Right lobe of liver (tissue), 6 donors: Measurements from ENCODE around the gene OXER1. TPM values are rescaled to one million over a fixed set of nuclear protein-coding genes. Genes with fewer than 3 reads are reported as not detected.

Experiments
- ATAC-seq, 4 donors: fragments of 200-7000 bp; cut with Tn5 transposase; one replicate each; pipeline ENCODE4 v1.9.1; 2020; ENCODE audit warnings: mild to moderate bottlenecking in 4 of 4, moderate library complexity in 4 of 4
- DNase-seq, 3 donors: peaks; one replicate each; pipeline ENCODE4 v3.0.0-alpha.2; 2020
- H3K27ac ChIP-seq, 3 donors: fragments of 200-600 bp; one replicate each; pipeline ENCODE4 v1.8.0; 2022
- H3K27me3 ChIP-seq, 2 donors: fragments of 200-600 bp; one replicate each; pipeline ENCODE4 v1.8.0; 2022
- H3K36me3 ChIP-seq, 4 donors: fragments of 200-600 bp; sonication (generic) in 1 of 4; one replicate each; pipeline versions ENCODE4 v1.5.1 to v1.8.0; 2017 to 2022; ENCODE audit warnings: control low read depth in 1 of 4
- H3K4me1 ChIP-seq, 4 donors: fragments of 200-600 bp; sonication (generic) in 1 of 4; one replicate each; pipeline versions ENCODE4 v1.5.1 to v1.8.0; 2017 to 2022; ENCODE audit warnings: control low read depth in 1 of 4
- H3K4me3 ChIP-seq, 3 donors: fragments of 200-600 bp; one replicate each; pipeline ENCODE4 v1.8.0; 2022
- H3K9me3 ChIP-seq, 4 donors: fragments of 200-600 bp; sonication (generic) in 1 of 4; one replicate each; pipeline versions ENCODE4 v1.5.1 to v1.8.0; 2017 to 2022; ENCODE audit warnings: control low read depth in 1 of 4
- POLR2A ChIP-seq: fragments of 450-650 bp; IDR thresholded peaks from one replicate; pipeline ENCODE4 v1.6.1; 2017; ENCODE audit warnings: antibody characterized with exemption, mild to moderate bottlenecking
- WGBS: methylation state at CpG from one replicate; pipeline ENCODE4 v1.1.6; 2018; ENCODE audit warnings: low coverage, low lambda C conversion rate; ENCODE audit not compliant: insufficient coverage; ENCODE audit errors: missing lambda C conversion rate; 5-methylcytosine and 5-hydroxymethylcytosine counted together
- intact Hi-C, 2 donors: fragments of 100-400 bp; cut with DNase I; formaldehyde crosslinking; loops; one replicate each; pipeline versions ENCODE4 v1.11.2 to v1.14.1; 2022
- total RNA-seq, 6 experiments: library from RNA; depleted of rRNA in 2 of 6; stranded (reverse); fragments of >200 nt in 2 of 6; fragmentation: NEBNext Ultra II Directional in 3 of 6; extraction: Animal tissue kit (Norgen Biotek cat#: 25700) in 3 of 6; gene quantifications; one replicate each; pipeline versions ENCODE4 v1.1.0 to v1.2.4, GENCODE V29; 2016 to 2023
- TF ChIP-seq, protein P1 (sequence below), 4 donors: fragments of 200-600 bp in 3 of 4; fragments of 450-650 bp in 1 of 4; IDR thresholded peaks; one replicate each; pipeline versions ENCODE4 v1.5.1 to v1.8.0; 2016 to 2022; ENCODE audit warnings: antibody characterized with exemption in 4 of 4, mild to moderate bottlenecking in 2 of 4
- donor health status: DM: no; HTN: yes; CAD: no.
- donor health status: DM: no; HTN: no; CAD: no.
- donor health status: DM: no; HTN: no; CAD: no.
- donor health status: DM: no; HTN: yes; CAD: no.
- donor health status: DM: no; HTN: yes; CAD: no.

OXER1 gene
- total RNA-seq, 6 experiments from 2014 or later = 5.3 to 29.4 (median 10.7) TPM

DNA sequence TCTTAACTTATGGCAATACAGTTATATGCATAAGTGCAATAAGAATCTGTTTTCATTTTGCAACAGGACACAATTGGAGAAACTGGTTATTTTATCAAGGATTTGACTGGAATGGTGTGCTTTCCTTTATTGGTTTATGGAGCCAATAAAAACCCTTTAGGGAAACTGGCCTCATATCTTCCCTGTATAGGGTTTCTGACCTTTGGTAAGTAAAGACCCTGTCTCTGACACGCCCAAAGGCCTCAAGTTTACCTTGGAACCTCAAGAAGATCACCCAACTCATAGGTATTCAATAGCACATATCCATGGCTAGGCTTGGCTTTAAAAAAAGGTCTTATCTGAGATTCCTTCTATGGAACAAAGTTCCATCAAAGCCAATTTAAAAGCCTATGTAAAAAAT lies 17.2 kb upstream of the OXER1 start:
- Histone ChIP-seq H3K27ac (no peak overlapping the region), H3K36me3 (peaks cover 0 to 26% (median 0%) of the 10 kb centered on the region in 4 donors), H3K4me1 (peaks cover 0 to 27% (median 12%) of the 10 kb centered on the region in 4 donors), H3K4me3 (no peak overlapping the region), H3K9me3 (no peaks in the 10 kb centered on the region), H3K27me3 (no peaks in the 10 kb centered on the region)
- TF ChIP-seq, protein P1, sequence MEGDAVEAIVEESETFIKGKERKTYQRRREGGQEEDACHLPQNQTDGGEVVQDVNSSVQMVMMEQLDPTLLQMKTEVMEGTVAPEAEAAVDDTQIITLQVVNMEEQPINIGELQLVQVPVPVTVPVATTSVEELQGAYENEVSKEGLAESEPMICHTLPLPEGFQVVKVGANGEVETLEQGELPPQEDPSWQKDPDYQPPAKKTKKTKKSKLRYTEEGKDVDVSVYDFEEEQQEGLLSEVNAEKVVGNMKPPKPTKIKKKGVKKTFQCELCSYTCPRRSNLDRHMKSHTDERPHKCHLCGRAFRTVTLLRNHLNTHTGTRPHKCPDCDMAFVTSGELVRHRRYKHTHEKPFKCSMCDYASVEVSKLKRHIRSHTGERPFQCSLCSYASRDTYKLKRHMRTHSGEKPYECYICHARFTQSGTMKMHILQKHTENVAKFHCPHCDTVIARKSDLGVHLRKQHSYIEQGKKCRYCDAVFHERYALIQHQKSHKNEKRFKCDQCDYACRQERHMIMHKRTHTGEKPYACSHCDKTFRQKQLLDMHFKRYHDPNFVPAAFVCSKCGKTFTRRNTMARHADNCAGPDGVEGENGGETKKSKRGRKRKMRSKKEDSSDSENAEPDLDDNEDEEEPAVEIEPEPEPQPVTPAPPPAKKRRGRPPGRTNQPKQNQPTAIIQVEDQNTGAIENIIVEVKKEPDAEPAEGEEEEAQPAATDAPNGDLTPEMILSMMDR (IDR thresholded peaks at IDR 0.05) = no peak
- no peak for TF ChIP-seq POLR2A
- ATAC-seq = no peak
- intact Hi-C loops = no loop called here
- WGBS = 100% methylated on average over 1 of the region's 1 CpG
- DNase-seq = no peak

DNA sequence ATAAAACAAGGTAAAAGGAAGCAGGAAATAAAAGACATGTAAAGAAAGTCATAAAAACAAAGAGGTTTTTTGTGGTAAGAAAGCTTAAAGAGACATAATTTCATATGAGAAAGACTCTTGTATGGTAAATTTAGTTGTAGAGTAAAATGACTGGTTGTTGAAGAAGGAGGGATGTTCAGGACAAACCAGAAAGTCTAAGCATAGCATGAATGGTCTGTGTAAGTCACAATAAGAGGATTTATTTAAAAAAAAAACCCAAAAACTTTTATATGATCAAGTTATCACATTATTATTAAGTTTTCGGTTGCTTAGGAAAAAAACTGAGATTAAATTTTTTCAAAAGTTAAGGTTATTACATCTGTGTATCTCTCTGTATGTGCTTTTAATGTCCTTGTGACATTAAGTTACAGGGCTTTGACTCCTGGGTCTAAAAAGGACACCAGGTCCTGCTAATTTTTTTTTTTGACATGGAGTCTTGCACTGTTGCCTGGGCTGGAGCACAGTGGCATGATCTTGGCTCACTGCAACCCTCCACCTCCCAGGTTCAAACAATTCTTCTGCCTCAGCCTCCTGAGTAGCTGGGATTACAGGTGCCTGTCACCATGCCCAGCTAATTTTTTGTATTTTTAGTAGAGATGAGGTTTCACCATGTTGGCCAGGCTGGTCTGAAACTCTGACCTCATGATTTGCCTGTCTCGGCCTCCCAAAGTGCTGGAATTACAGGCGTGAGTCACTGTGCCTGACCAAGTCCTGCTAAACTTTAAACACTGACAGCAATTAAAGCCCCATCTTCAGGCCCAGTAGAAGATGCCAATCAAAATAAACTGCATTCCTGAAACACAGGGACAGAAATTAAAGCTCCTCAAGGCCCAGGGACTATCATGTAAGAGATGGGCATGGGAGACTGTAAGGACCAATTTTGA lies 14.2 kb upstream of the OXER1 start:
- TF ChIP-seq POLR2A = no peak
- TF ChIP-seq, protein P1 (IDR thresholded peaks at IDR 0.05) = no peak
- Histone ChIP-seq H3K4me1 (peaks cover 0 to 2% (median 0%) of the 10 kb centered on the region in 4 donors), H3K9me3 (no peaks in the 10 kb centered on the region), H3K4me3 (no peak overlapping the region), H3K36me3 (peaks cover 0 to 21% (median 0%) of the 10 kb centered on the region in 4 donors), H3K27ac (no peak overlapping the region), H3K27me3 (no peaks in the 10 kb centered on the region)
- DNase-seq (no peak), ATAC-seq (peak in 2 of 4 donors; percentile 20 to 78)
- WGBS = 100% methylated on average over 1 of the region's 3 CpGs
- intact Hi-C loops = no loop called here

DNA sequence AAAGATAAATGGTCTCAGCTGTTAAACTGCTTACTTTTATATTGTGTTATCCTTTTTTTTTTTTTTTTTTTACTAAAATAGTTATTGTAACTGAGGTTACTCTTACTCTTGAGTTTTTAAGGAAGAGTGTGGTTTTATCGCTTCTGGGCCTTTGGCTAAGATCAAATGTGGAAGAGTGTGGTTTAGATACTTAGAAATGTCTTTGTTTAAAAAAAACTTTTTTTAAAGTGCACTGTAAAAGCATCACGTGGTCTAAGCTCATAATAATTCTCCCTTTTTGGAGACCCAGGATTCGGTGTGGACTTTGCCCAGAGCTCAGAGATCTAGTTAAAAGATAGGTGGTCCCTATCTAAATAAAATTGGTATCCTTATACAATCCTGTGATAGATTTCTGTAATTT lies 11.9 kb upstream of the OXER1 start:
- 55% methylated on average over 3 of the region's 3 CpGs for WGBS
- intact Hi-C loops = no loop called here

DNA sequence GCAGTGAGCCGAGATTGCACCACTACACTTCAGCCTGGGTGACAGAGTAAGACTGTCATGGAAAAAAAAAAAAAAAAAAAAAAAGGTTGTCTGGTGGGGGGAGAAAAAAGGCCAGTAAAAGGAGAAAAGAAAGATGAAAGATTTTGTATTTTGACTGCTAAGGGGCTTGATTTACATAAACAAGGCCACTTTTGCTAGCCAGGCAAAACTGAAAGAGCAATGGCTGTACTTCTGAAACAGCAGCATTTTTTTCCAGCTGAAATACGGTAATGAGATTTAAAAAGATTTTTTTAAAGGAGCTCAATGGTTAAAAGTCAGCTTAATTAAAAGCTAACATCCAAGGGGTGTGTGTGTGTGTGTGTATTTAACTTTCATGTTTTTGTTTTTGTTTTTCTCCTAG lies 11.3 kb upstream of the OXER1 start:
- no peaks in the 10 kb centered on the region for H3K27me3 ChIP-seq
- intact Hi-C loops = no loop called here
- H3K36me3 ChIP-seq = peaks cover 0 to 7% (median 0%) of the 10 kb centered on the region in 4 donors
- ATAC-seq (no peak), DNase-seq (no peak)
- H3K4me3 ChIP-seq = no peak overlapping the region
- TF ChIP-seq, protein P1 (IDR thresholded peaks at IDR 0.05) = no peak
- TF ChIP-seq POLR2A = no peak
- H3K9me3 ChIP-seq = no peaks in the 10 kb centered on the region
- H3K4me1 ChIP-seq = no peaks in the 10 kb centered on the region
- WGBS = 91% methylated on average over 1 of the region's 2 CpGs
- H3K27ac ChIP-seq = no peak overlapping the region

More for the DNA sequence above, 11.9 kb upstream of the OXER1 start:
- Histone ChIP-seq H3K4me1 (no peaks in the 10 kb centered on the region), H3K9me3 (no peaks in the 10 kb centered on the region), H3K27me3 (no peaks in the 10 kb centered on the region), H3K27ac (no peak overlapping the region), H3K4me3 (no peak overlapping the region), H3K36me3 (peaks cover 0 to 7% (median 0%) of the 10 kb centered on the region in 4 donors)
- DNase-seq (no peak), ATAC-seq (peak in 2 of 4 donors; percentile 33 to 69)
- TF ChIP-seq, protein P1 (IDR thresholded peaks at IDR 0.05) = no peak
- TF ChIP-seq POLR2A = no peak
